HT1080 (cell line): Measurements from ENCODE around the gene ASB4. TPM values are rescaled to one million over a fixed set of nuclear protein-coding genes. Genes with fewer than 3 reads are reported as not detected.

ENCODE experiments used
- DNase-seq: peaks from one replicate; pipeline ENCODE4 v3.0.0-alpha.2; 2015; ENCODE audit warnings: low read depth
- total RNA-seq: library from RNA; depleted of rRNA; stranded (reverse); fragments of >200 nt; shearing (Covaris generic); gene quantifications from 2 replicates; pipeline ENCODE4 v1.2.3, GENCODE V29; 2014

The ASB4 gene
- total RNA-seq, 1 experiment from 2014 or later: not detected

DNA sequence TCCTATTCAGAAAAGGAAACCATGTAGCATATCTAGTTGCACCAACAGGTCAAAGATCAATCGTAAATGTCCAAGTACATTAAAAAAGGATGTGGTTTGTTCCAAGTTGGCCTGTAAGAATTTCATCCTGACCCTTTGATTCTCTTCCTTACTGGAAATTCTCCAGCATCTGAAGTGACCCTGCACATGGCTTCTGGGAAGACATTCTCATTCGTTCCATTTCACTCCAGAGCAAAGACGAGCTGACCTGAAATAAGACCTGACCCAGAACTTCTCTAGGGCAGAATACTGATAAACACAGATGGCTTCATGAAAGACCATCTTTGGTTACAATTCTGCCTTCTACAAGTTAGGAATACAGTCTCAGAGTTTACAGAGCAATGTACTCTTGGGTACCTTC is 39.8 kb downstream of the ASB4 start:
- DNase-seq: no peak

DNA sequence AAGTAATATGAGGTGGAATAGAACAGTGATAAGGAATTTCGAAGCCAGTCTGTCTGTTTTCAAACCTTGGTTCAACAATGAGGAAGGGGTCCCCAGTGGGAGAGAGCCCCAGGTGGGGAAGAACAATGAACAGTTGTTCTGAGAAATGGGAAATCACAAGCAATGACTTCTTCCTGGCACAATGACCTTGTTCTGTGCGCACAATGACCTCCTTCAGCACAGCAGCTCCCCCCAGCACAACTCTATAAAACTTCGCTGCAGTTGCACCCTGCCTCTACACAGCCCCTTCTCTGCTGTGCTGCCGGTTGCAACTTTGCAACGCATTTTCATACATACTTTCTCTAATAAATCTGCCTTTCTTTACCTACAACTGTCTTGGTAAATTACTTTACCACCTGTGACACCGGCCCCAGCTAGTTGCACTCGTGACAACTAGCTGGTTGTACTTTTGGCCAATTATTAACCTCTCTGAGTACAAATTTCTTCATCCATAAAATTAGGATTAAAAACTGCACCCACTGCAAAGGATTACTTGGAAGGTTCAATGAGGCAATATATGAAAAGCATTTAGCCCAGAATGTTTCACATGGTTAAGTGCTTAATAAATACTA is 40.5 kb downstream of the ASB4 start:
- no peak for DNase-seq

DNA sequence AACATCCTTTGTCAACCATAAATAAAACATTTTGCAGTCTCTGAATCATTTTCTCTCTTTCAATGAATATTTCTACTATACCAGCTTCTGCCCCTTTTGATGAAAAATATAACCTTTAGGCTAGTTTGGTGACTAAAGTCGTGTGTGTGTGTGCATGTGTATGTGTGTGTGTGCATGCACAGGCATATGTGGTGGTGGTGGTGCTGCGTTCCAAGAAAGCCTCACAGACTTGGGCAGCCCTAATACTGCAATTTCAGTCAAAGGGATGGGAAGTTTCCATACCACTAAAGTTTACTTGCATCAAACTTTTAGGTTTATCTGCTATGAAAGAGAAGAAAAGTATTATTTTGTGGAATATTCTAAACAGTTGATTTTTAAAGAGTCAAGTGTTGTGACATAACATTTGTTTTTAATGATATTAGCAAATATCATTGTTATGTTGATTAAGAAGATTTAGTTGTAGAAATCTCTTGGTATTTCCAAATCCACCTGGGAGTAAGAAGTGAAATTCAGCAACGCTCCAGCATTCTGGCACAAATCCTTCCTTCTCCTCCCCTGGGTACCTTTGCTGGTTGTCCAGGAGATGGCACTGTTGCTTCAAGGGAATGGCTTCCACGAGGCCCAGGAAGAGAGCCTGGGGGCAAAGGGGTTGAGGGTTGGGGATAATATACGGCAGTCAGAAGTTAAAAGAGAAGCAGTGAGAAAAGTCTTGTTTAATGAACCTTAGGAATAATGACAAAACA is 41.5 kb downstream of the ASB4 start:
- peak; percentile 34 for DNase-seq

DNA sequence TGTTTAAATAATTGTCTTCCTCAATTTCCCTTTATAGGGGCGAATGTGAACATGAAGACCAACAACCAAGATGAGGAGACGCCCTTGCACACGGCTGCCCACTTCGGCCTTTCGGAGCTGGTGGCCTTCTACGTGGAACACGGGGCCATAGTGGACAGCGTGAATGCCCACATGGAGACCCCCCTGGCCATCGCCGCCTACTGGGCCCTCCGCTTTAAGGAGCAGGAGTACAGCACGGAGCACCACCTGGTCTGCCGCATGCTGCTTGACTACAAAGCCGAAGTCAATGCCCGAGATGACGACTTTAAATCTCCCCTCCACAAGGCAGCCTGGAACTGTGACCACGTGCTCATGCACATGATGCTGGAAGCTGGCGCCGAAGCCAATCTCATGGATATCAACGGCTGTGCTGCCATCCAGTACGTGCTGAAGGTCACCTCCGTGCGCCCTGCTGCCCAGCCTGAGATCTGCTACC is 42.1 kb downstream of the ASB4 start:
- no peak for DNase-seq

DNA sequence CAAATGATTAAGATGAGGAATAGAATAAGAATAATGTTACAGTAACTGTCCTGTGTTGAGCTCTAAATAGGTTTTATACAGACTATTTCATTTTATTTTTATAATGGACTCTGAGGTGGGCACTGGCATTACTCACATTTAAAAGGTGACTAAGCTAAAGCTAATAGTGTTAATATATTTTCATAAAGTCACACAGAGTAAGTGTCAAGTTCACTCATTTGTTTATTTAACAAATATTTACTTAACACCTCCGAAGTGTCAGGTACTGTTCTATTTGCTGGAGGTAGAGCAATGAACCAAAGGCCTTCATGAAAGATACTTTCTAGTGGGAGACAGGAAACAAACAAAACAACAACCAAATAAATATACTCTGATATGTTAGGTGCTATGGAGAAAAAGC is 44.0 kb downstream of the ASB4 start:
- no peak for DNase-seq

DNA sequence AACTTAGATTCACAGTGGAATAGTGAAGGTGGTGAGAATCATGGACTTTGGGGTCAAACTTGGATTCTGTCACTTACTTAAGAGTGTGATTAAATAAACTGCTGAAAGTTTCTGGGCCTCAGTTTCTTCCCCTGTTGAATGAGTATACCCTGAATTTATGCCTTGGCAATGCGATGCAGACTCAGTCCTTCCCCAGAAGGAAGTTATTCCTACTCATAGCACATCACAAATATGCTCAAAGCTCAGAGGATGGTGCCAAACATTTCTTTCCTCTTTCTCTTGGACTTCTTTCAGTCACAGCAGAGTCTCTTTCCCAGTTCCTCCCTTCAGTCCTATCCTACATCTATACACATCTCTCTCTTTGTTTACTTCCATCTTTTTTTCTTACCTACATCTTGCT is 45.1 kb downstream of the ASB4 start:
- no peak for DNase-seq

DNA sequence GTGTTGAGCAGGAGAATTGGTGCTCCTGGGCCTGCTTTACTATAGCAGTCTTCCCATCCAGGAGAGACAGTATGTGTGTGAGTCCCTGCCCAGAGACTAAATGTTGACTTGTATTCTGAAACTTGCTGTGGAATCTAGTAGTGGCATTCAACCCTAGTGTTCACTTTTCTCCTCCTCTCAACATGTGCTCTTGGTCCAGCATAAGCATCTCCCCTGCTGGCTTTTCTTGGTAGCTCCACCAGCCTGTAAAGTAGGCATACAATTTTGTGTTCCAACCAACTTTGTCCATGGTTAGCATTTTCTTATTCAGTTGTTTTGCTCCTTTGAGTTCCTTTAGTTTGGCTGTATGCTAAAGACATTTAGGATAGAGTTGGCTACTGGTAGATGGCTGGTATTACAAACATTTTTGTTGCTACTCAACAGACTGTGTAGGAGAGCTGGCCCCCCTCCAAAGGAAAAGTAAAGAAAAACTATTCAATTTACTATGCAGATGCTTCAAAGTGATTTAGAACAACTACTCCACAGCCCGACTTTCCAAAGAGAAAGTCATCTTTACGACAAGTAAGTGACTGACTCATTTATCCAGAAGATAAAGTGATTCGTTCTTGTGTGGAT is 46.0 kb downstream of the ASB4 start:
- DNase-seq: no peak

DNA sequence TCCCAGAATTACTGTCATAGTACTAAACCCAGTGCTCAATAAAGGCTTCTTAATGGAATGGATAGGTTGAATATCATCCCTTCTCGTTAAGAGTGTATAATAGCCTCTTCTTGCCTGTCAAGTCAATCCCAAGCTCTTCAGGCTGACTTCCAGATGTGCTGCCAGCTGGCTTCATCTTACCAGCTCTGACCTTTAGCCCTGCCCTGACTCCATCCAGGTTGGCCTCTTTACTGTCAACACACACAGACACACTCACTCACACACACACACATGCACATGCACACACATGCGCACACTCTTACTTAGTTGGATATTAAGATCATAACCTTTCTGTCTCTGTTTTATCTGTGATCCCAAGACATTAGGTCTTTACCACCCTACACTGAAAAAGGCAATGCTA is 49.1 kb downstream of the ASB4 start:
- no peak for DNase-seq

DNA sequence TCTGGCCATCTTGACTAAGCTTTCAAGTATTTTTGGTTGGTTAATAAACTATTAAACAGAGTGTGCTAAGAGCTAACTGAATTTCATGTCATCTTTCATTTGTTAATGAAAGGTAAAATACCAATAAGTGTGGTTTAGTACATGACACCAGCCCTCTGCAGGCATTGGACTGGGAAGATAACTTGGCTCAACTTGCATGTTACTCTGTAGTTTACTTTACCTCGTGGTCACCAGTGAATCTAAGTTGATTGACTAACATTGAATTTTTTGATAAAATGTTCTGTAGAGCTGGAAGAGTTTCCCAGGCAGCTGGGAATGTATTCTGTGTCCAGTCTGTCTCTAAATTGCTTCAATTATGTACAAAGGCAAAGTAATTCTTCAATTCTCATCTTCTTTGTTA is 49.9 kb downstream of the ASB4 start:
- no peak for DNase-seq

DNA sequence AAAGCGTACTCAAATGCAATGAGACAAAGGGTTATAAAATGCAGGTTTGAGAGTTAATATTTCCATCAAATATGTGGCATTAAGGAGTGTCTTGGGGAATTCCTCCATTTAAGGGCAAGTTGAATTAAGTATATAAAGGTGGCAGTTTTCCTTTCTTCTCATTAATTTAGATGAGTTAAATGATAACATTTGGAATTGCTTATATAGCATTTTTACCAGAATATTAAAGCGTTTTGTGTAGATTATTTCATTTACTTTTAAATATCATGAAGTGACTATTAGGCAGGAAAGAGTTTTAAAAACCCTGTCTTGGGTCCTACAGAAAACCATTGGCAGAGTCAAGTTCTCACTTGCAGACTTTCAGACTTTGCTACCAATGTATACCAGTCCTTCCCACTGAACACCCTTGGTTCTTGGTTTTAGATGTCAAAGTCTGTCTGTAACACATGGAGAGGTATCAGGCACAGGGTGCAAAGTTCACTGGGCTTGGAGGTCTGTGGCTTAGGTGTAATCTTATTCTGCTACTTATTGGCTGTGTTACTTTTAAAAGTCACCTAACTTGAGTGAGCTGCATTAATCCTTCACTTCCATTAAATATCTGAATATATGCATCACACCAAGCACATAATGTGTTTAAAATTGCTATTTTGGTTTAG is 51.0 kb downstream of the ASB4 start:
- no peak for DNase-seq

DNA sequence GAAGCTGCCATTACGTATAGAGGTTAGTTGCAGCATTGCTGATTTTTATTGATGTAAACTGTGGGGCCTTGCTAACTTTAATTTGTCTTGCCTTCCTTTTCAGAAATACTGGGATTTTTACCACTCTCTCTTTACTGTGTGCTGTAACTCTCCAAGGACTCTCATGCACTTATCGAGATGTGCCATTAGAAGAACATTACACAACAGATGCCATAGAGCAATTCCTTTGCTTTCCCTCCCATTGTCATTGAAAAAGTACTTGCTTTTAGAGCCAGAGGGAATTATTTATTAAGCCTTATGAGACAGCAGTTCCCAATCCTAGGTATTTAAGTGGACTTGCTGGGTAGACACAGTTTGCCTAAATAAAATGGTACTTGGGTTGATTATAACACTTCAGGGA is 51.7 kb downstream of the ASB4 start:
- no peak for DNase-seq

DNA sequence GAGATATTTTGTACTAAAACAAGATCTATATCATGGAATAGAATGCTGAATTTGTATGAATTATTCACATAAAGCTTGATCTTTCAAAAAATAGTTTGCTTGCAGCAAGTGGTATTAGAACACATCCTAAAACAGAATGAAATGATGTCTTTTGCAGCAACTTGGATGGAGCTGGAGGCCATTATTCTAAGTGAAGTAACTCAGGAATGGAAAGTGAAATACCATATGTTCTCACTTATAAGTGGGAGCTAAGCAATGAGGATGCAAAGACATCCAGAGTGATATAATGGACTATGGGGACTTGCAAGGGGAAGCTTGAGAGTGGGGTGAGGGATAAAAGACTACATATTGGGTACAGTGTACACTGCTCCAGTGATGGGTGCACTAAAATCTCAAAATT is 53.7 kb downstream of the ASB4 start:
- DNase-seq: no peak

DNA sequence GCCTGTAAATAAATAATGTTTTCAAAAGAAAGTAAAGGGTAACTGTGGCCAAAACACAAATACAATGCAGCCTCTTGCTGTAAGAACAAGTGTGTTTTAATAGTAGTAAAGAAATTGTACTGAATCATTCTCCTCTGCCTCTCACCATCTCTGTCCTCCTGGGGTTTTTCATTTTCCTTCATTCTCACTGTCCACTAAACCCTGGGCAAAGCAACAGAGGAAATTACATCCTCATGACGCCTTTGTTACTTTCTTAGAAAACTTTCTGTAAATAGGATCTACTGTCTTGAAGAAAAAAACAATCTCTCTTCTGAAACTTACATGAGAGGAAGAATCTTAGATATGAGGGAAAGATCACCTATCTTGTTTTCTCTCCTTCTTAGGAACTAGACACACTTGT is 54.6 kb downstream of the ASB4 start:
- no peak for DNase-seq

DNA sequence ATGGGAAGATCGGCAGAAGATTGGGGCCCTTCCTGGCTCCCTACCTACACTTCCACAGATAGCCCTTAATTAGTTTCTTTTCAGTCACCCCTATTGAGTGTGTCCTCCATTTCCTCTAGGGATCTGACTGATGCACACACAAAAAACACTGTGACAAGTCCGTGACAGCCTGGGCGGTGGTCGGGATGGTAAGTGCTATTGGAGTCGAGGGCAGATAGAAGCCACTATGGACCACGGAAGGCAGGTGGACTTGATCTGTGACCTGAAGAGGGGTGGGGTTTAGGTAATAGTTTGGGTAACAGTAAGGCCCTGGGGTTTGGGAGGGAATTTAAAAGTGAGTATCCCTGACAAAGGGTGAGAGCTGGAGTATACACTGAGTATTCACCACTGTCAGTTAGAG is 57.6 kb downstream of the ASB4 start:
- DNase-seq: no peak

DNA sequence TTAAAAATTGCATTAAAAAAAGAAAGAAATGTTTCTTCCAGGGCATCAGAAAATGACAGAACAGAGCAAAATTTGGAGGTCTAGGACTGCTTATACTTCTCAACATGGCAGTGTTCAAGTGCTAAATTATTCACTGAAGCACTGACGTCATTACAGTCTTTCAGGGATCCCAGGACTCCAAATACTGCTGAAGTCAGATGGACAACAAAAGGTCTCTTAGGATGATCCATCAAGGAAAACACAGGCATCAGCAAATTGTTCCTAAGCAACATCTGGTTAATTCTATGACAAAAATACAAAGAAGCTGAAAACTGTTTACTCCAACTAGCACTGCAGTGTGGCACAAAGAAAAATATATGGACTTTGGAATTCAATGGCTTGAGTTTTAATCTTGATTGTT is 58.4 kb downstream of the ASB4 start:
- DNase-seq: no peak

DNA sequence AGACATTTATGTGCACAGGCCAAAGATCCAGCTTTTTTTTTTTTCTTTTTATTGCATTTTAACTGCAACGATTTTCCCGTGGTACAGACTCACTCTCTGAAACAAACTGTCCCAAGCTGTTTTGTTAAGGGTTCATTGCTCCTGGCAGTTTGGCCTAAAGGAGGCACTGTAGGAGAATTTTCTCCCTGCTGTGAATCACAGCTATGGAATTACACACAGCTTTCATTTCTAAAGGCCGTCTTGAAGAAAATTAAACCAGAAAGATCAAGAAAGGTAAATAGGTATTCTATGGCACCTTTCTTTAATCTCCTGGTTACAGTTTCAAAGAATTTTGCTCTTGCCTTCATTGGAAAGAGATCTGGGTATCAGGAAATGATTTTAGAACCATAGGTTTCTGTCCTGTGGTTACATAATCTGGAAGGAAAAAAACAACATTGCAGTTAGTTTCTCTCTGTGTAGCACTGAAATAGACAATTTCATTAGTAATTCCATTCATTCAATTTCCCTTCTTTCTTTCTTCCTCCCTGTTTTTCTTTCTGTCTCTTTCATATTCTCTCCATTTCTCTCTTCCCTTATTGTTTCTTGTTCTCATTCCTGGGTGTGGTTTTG is 59.4 kb downstream of the ASB4 start:
- peak; percentile 72 for DNase-seq

DNA sequence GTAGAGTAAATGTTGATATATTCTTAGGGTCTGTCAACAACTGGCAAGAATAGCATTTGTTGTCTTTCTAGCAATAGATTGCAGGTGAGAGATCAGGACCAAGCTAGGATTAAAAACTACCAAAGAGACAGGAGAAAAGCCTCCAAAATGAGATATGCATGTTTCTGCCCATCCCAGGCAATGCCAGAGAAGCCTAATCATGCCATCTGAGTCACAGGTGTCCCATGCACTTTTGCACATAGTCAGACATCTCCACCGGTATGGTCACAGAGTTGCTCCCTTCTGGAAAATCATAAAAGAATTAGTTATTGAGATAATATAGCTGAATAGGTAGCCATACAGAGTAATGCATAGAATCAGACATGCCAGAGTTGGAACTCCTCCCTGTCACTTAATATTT is 59.9 kb downstream of the ASB4 start:
- DNase-seq: no peak

DNA sequence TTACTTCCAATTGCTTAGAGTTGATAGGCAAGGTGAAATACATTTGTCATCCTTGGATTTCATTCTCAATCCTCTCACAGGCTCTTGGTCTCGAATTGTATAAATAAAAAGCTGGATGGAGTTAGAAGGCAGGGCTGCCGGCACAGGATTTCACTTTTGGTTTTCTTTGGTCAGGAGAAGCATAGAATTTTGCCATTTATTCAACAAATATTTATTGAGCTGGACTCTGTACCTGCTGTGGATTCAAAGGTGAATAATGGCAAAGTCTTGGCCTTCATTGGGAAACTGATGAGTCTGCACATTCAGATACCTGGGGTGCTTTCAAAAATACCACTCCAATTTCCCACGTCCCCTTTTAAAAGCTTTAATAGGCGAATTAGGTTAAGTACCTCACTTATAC is 60.9 kb downstream of the ASB4 start:
- DNase-seq: no peak

DNA sequence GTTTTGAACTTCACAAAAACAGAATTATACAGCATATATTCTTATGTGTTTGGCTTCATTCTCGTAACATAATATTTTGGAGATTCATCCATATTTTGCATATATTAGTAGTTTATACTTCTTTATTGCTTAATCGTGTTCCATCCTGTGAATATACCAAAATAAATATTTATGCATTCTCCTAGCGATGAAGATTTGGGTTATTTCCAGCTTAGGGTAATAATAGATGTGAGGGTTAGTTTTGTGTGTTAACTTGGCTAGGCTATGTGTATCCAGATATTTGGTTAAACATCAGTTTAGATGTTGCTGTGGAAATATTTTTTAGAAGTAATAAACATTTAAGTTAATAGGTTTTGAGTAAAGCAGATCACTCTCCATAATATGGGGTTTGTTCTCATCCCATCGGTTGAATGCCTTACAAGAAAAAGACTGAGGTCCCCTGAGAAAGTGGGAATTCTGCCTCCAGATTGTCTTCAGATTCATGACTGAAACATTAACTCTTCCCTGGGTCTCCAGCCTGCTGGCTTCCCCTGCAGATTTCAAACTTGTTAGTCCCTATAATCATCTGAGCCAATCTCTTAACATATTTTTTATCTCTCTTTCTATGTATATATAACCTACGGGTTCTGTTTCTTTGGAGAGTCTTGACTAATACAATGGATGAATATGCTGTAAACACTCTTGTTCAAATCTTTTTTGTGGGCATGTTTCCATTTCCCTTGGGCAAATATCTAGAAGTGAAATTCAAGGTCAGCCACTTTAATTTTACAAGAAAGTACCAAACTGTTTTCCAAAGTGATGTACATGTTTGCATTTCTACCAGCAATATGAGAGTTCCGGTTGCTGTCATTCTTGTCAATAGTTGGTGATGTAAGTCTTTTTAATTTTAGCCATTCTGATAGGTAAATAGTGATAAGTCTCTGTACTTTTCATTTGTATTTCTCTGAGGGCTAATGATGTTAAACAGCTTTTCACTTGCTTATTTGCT is 61.9 kb downstream of the ASB4 start:
- no peak for DNase-seq

DNA sequence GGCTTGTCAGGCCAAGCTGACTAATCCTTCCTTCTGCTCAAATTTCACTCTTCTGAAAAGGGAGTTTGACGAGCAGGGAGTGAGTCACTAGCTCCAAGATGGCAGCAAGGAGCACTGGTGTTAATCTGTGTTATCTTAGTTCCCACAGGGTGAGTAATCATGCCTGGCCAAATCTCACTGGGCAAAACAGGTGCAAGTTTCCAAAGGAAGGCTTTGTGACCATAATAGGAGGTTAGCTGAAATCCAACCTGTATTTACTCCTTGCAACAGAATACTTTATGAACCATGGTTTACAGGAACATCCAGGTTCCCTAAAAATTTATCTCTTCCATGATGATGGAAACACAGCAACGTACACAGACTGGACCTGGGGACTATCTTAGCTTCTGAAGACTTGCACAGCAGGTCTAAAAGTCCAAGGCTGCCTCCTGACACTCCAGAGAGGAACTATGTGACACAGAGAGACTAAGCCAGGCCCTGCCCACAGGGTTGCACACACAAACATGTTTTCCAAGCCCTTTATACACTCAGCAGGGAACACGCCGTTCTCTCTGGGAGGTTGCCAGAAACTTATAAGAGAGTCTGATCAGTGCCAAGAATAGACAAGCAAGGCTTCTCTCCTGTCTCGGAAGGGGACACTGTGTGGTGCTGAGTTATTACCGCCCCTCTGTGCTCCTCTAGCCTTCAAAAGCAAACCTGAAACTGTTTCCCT is 64.2 kb downstream of the ASB4 start:
- DNase-seq: peak; percentile 96
